Melanocyte of skin (primary cell): ENCODE data around the gene HOXC11. TPM values are rescaled to one million over a fixed set of nuclear protein-coding genes. Genes with fewer than 3 reads are reported as not detected.

Experiments
- small RNA-seq, 2 donors: library from RNA; depleted of rRNA; stranded (forward); fragments of <200 nt; gene quantifications; one replicate each; pipeline ENCODE3, GENCODE V24; 2012
- total RNA-seq, 2 donors: library from RNA; depleted of rRNA; stranded (reverse); fragments of >200 nt; gene quantifications; 2 replicates each; pipeline ENCODE4 v1.2.3, GENCODE V29; 2012

Gene HOXC11
- under 1 TPM in 1 of 2 donors, not detected in 1; 0.33 TPM for total RNA-seq

DNA sequence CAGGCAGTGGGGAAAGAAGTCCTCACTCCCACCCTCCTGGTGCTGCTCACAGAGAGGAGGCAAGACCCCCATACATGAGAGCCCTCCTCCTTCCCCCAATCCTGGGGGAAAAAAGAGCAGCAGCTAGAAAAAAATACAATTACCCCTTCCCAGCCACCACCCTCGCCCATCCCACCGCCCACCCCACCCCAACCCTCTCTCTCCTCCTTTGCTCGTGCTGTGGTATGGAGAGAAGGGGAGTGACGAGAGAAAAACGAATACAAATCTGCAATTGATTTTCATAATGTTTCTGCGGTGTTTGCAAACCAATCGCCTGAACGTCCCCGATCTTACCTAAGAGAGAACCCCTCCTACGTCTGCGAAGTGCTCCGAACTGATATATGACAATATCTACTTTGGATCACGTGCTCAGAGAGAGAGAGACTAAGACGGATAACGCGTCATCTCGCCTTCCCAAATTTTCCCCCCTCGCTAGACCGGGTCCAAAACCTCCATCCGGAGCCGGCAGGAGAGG is at the start of gene HOXC11:
HOXC11 (plus strand) TSS at position 405 of the 514 bp plus-strand sequence. CDS start 116 bp downstream, outside the sequence.

DNA sequence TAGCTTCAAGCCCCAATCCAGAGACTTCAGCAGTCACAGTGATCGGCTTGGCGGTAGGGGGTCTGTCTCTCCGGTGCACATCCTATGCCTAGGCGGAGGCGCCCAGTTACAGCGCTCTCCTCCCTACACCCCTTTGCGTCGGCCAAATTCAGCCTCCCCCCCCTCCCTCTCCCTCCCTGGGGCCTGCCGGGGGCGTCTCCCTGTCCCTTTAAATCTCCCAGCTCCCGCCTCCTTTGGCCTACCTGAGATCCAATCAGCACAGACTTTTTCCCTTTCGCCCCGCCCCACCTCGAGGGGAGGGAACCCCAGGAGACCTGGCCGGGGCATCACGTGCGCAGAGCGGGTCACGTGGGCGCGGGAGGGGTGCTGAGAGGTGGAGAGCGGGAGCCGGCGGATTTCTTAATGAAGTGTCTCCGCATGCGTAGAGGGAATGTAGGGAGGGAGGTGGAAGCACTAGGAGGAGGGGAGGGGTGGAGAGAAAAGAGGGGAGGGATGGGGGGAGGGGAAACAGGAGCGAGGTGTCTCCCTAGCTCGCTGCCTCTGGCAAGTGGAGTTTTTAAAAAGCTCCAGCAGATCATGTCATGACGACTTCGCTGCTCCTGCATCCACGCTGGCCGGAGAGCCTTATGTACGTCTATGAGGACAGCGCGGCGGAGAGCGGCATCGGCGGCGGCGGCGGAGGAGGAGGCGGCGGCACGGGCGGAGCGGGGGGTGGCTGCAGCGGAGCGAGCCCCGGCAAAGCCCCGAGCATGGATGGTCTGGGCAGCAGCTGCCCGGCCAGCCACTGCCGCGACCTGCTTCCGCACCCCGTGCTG is 34.4 kb upstream of the HOXC11 start, which contains the start of gene HOXC13:
HOXC13 (plus strand) TSS at position 506 of the 815 bp plus-strand sequence; CDS start at position 582, 76 bp downstream.

DNA sequence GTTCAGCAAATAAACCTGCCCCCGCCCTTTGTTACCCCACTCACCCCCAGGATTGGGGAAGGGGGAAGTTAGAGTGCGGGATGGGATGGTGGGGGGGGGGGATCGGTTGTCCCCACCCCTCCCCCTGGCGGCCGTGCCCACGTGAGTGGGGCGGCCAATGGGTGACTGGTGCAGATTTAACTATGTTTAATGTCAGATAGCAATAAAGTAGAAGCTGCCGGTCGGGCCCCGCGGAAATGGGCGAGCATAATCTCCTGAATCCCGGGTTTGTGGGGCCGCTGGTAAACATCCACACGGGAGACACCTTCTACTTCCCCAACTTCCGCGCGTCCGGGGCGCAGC is 18.3 kb upstream of the HOXC11 start, which contains the start of gene HOXC12:
HOXC12 (plus strand) TSS at position 210 of the 342 bp plus-strand sequence; CDS start at position 237, 27 bp downstream.

DNA sequence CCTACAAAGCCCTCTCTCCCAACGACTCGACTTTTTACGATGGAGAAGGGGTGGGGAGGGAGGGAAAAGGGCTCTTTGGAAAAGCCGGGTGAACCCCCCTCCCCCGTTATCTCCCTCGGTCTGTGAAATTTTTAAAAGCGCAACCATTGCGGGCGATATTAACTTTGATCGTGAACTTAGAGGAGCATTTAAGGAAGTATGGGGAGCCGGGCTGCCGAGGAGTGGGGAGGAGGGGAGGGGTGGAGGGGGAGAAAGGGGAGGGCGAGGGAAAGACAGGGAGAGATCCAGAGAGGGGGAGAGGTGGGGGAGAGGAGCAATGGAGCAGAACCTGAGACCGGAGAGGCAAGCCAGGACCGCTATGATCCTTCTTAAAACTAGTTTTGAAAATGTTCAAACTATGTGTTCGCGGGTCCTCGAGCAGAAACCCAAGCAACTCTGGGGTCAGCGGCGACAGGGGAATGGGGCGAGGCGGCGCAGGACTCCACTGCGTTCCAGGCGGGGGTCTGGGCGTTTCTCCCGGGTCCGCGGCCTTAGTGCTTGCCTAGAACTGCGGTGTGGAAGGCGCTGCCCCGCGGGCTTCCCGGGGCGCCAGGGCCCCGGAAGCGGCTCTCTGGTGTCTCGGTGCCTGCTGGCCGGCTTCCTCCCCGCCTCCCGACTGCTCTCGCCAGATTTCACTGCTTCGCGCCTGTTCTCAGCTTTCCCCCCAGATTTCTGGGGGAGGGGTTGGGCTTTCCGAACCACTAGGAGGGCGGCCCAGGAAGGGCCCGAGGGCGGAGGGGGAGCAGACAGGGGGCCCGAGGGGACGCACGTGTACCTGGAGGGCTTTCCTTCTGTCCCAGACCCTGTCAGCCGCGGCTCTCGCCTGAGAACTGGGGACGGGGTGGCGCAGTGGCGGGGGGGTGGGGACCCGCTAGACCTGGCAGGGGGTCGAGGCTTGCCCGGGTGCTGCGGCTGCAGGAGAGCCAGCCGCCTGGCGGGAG is 1.4 kb downstream of the HOXC11 start, which contains the start of gene HOTAIR:
HOTAIR (minus strand) TSS at position 871 of the 980 bp plus-strand sequence.

DNA sequence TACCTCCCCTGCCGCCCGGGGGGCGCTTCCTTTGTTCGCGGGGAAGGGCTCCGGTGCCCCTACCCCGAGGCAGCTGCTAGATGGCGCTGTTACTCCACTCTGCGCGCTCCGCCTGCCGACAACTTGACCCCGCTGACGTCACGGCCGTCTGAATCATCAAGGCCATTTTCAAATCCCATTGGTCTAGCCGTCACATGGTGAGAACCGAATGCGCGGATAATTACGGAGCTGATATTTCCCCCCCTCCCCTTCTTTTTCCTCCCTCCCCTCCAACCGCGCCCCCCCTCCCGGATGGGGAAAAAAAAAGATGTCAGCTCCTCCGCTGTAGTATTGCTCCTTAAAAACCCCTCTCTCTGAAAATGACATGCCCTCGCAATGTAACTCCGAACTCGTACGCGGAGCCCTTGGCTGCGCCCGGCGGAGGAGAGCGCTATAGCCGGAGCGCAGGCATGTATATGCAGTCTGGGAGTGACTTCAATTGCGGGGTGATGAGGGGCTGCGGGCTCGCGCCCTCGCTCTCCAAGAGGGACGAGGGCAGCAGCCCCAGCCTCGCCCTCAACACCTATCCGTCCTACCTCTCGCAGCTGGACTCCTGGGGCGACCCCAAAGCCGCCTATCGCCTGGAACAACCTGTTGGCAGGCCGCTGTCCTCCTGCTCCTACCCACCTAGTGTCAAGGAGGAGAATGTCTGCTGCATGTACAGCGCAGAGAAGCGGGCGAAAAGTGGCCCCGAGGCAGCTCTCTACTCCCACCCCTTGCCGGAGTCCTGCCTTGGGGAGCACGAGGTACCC is 12.2 kb downstream of the HOXC11 start, which contains the start of gene HOXC10:
HOXC10 (plus strand) TSS at position 246 of the 791 bp plus-strand sequence; CDS start at position 360, 114 bp downstream.

DNA sequence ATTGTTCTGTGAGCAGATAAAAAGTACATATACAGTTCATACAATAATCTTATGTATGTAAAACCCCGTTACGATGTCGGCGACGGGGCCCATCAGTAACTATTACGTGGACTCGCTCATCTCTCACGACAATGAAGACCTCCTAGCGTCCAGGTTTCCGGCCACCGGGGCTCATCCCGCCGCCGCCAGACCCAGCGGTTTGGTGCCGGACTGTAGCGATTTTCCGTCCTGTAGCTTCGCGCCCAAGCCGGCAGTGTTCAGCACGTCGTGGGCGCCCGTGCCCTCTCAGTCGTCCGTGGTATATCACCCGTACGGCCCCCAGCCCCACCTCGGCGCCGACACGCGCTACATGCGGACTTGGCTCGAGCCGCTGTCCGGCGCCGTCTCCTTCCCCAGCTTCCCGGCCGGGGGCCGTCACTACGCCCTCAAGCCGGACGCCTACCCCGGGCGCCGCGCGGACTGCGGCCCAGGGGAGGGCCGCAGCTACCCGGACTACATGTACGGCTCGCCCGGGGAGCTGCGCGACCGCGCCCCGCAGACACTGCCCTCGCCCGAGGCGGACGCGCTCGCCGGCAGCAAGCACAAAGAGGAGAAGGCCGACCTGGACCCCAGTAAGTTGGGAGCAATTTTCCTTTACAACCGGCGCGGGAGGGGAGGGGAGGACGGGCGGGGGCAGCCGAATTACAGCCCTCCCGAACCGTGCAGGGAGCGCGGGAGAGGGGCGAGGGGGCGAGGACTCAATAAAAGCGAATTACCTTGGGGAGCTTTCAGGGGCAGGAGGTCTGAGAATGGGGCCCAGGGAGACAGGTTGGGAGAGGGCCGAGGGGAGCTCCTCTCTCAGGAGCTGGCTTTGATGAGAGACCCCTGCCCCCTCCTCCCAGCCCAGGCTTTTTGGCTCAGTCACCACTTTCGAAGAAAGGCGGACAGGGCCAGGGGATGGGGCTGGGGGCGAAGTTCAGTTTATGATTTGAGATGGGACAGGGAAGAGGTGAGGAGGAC is 27.5 kb downstream of the HOXC11 start, which contains the start of gene HOXC9:
HOXC9 (plus strand) TSS at position 46 of the 999 bp plus-strand sequence; CDS start at position 74, 28 bp downstream.

Small RNA genes lying within 50 kb of the gene (small RNA-seq; reads per million reads assigned to genes)
- gene AC012531.3 = 0 reads per million in 2 donors
- gene AC012531.4 = 0 to 0.21 reads per million in 2 donors
- 0.26 to 4.5 reads per million in 2 donors for gene MIR196A2
- 0 reads per million in 2 donors for gene RF01905
- gene RF01906 = 0 reads per million in 2 donors

Other genes with a start within 250 kb of the HOXC11 start
- gene CALCOCO1, start 245.7 kb upstream of the HOXC11 start, total RNA-seq = 10 to 100 TPM; 29.3 to 49.6 TPM
- gene CISTR, start 221.1 kb upstream of the HOXC11 start, total RNA-seq = not detected
- not detected for gene HOXC13, start 34.3 kb upstream of the HOXC11 start, total RNA-seq
- gene HOXC12, start 18.2 kb upstream of the HOXC11 start, total RNA-seq = not detected
- not detected for gene HOTAIR, start 1.8 kb downstream of the HOXC11 start, total RNA-seq
- gene HOXC10, start 12.0 kb downstream of the HOXC11 start, total RNA-seq = 1 to 10 TPM in 1 of 2 donors, not detected in 1; 5.7 TPM
- gene HOXC9, start 27.0 kb downstream of the HOXC11 start, total RNA-seq = 1 to 10 TPM in 1 of 2 donors, not detected in 1; 5.7 TPM
- gene HOXC8, start 35.9 kb downstream of the HOXC11 start, total RNA-seq = 1 to 10 TPM in 1 of 2 donors, not detected in 1; 1.3 TPM
- 1 to 10 TPM in 1 of 2 donors, not detected in 1; 3.7 TPM for gene HOXC6, start 55.3 kb downstream of the HOXC11 start, total RNA-seq
- 1 to 10 TPM in 1 of 2 donors, not detected in 1; 1.7 TPM for gene HOXC5, start 59.9 kb downstream of the HOXC11 start, total RNA-seq
- gene HOXC4, start 80.7 kb downstream of the HOXC11 start, total RNA-seq = 1 to 10 TPM in 1 of 2 donors, not detected in 1; 3.3 TPM
- gene SMUG1, start 215.9 kb downstream of the HOXC11 start, total RNA-seq = 10 to 100 TPM; 28.6 to 37.6 TPM